H1 (cell line): Measurements from ENCODE around the gene CACFD1. TPM values are rescaled to one million over a fixed set of nuclear protein-coding genes. Genes with fewer than 3 reads are reported as not detected.

Experiments used
- CTCF ChIA-PET: fragments of 300-600 bp; sonication (Branson Sonifier 250); formaldehyde crosslinking; loops from one replicate; lab custom pipeline; 2021; ENCODE audit not compliant: partially characterized antibody; lab: Charles Lee
- POLR2A ChIA-PET: fragments of 300-600 bp; sonication (Branson Sonifier 250); formaldehyde crosslinking; loops from one replicate; lab custom pipeline; 2021; ENCODE audit warnings: inconsistent platforms; ENCODE audit not compliant: partially characterized antibody; lab: Charles Lee
- DNase-seq, 2 experiments: peaks; one replicate each; pipeline versions ENCODE4 v3.0.0 to v3.0.0-alpha.2; 2010 to 2022; ENCODE audit warnings: low spot score in 2 of 2, low read depth in 1 of 2, mixed read lengths in 1 of 2
- FAIRE-seq: peaks from 2 replicates; lab custom pipeline; 2011; peaks lifted over from hg19 to GRCh38; lab: Jason Lieb, UNC
- H2AFZ ChIP-seq: 2 replicates; pipeline ENCODE4 v1.8.1; 2012; ENCODE audit warnings: low read length, inconsistent platforms
- H2AK5ac ChIP-seq: 2 replicates; pipeline ENCODE4 v1.6.1; 2013; ENCODE audit warnings: low read depth, low read length
- H2BK120ac ChIP-seq: replicated peaks from 2 replicates; pipeline ENCODE3; 2013; ENCODE audit warnings: low read depth, low read length, inconsistent platforms
- H2BK12ac ChIP-seq: 2 replicates; pipeline ENCODE4 v1.6.1; 2013; ENCODE audit warnings: low read depth, low read length
- H2BK15ac ChIP-seq: 2 replicates; pipeline ENCODE4 v1.6.1; 2013; ENCODE audit warnings: low read length
- H2BK20ac ChIP-seq: 2 replicates; pipeline ENCODE4 v1.6.1; 2013; ENCODE audit warnings: low read length
- H2BK5ac ChIP-seq: 2 replicates; pipeline ENCODE4 v1.6.1; 2013; ENCODE audit warnings: low read depth, low read length
- H3K14ac ChIP-seq: 2 replicates; pipeline ENCODE4 v1.6.1; 2013; ENCODE audit warnings: inconsistent platforms; ENCODE audit not compliant: insufficient read length
- H3K18ac ChIP-seq: 2 replicates; pipeline ENCODE4 v1.6.1; 2013; ENCODE audit warnings: low read length; ENCODE audit errors: extremely low read depth
- H3K23ac ChIP-seq: 2 replicates; pipeline ENCODE4 v1.6.1; 2013; ENCODE audit warnings: inconsistent platforms; ENCODE audit not compliant: insufficient read length
- H3K23me2 ChIP-seq: 2 replicates; pipeline ENCODE4 v1.6.1; 2013; ENCODE audit warnings: low read depth, low read length
- H3K27ac ChIP-seq: 2 replicates; pipeline ENCODE4 v1.6.1; 2011; ENCODE audit warnings: low read depth, low read length, inconsistent platforms
- H3K27me3 ChIP-seq, 4 experiments: replicated peaks in 1 of 4; 1 replicate in 1 of 4; 2 replicates in 3 of 4; pipeline versions ENCODE4 v1.6.1 to v1.8.1; 2011 to 2013; ENCODE audit warnings: low read length in 3 of 4, mild to moderate bottlenecking in 3 of 4, inconsistent platforms in 2 of 4, mixed read lengths in 2 of 4, moderate library complexity in 1 of 4; ENCODE audit not compliant: control insufficient read depth in 3 of 4, insufficient read depth in 3 of 4; ENCODE audit errors: extremely low read depth in 1 of 4
- H3K36me3 ChIP-seq, 4 experiments: 2 replicates each; pipeline versions ENCODE4 v1.6.1 to v1.8.1; 2011 to 2013; ENCODE audit warnings: mild to moderate bottlenecking in 4 of 4, low read length in 3 of 4, moderate library complexity in 2 of 4, control low read depth in 1 of 4, inconsistent platforms in 1 of 4; ENCODE audit not compliant: insufficient read depth in 4 of 4, control insufficient read depth in 2 of 4
- H3K4ac ChIP-seq: replicated peaks from 2 replicates; pipeline ENCODE3; 2013; ENCODE audit warnings: low read length, low read depth, mixed read lengths, inconsistent platforms; ENCODE audit not compliant: insufficient read length
- H3K4me1 ChIP-seq, 4 experiments: replicated peaks in 1 of 4; 1 replicate in 1 of 4; 2 replicates in 3 of 4; pipeline versions ENCODE4 v1.6.1 to v1.8.1; 2011 to 2013; ENCODE audit warnings: low read length in 3 of 4, inconsistent platforms in 2 of 4, mixed read lengths in 1 of 4; ENCODE audit not compliant: insufficient read depth in 4 of 4, control insufficient read depth in 3 of 4
- H3K4me2 ChIP-seq, 2 experiments: 2 replicates each; pipeline versions ENCODE4 v1.6.1 to v1.8.1; 2011 to 2013; ENCODE audit warnings: low read depth in 2 of 2, low read length in 2 of 2, control low read depth in 1 of 2, inconsistent platforms in 1 of 2, mild to moderate bottlenecking in 1 of 2; ENCODE audit not compliant: insufficient read depth in 1 of 2
- H3K4me3 ChIP-seq, 4 experiments: fragments of 200-600, 300-600 bp in 1 of 4; sonication (generic), shearing (Covaris generic), sonication (Bioruptor Twin) in 1 of 4; 2 replicates each; pipeline versions ENCODE4 v1.5.1 to v1.8.1; 2011 to 2016; ENCODE audit warnings: low read length in 4 of 4, low read depth in 3 of 4, control low read depth in 2 of 4, inconsistent platforms in 2 of 4, mild to moderate bottlenecking in 2 of 4, mixed read lengths in 1 of 4, moderate library complexity in 1 of 4; ENCODE audit not compliant: insufficient read depth in 2 of 4; ENCODE audit errors: extremely low read depth in 1 of 4
- H3K56ac ChIP-seq: replicated peaks from 2 replicates; pipeline ENCODE3; 2013; ENCODE audit warnings: low read depth, mild to moderate bottlenecking, mixed read lengths, low read length, inconsistent platforms; ENCODE audit not compliant: insufficient read length
- H3K79me1 ChIP-seq: 2 replicates; pipeline ENCODE4 v1.6.1; 2013; ENCODE audit warnings: low read depth, low read length, control low read depth
- H3K79me2 ChIP-seq, 2 experiments: 2 replicates each; pipeline versions ENCODE4 v1.6.1 to v1.8.1; 2012 to 2013; ENCODE audit warnings: low read length in 2 of 2, mild to moderate bottlenecking in 2 of 2, inconsistent platforms in 1 of 2; ENCODE audit not compliant: insufficient read depth in 2 of 2, control insufficient read depth in 1 of 2
- H3K9ac ChIP-seq, 4 experiments: replicated peaks in 1 of 4; 1 replicate in 1 of 4; 2 replicates in 3 of 4; pipeline versions ENCODE4 v1.6.1 to v1.8.1; 2011 to 2013; ENCODE audit warnings: low read depth in 3 of 4, low read length in 3 of 4, control low read depth in 2 of 4, mild to moderate bottlenecking in 2 of 4, moderate library complexity in 2 of 4, inconsistent platforms in 1 of 4; ENCODE audit errors: extremely low read depth in 1 of 4
- H3K9me3 ChIP-seq, 2 experiments: 2 replicates each; pipeline versions ENCODE4 v1.6.1 to v1.8.1; 2012 to 2013; ENCODE audit warnings: mild to moderate bottlenecking in 2 of 2, moderate library complexity in 2 of 2, control low read depth in 1 of 2, inconsistent platforms in 1 of 2, low read depth in 1 of 2, low read length in 1 of 2, mixed read lengths in 1 of 2; ENCODE audit not compliant: insufficient read depth in 2 of 2
- H4K20me1 ChIP-seq, 2 experiments: replicated peaks in 1 of 2; 2 replicates each; pipeline versions ENCODE3 to v1.8.1; 2011 to 2013; ENCODE audit warnings: inconsistent platforms in 2 of 2, low read length in 2 of 2, mild to moderate bottlenecking in 1 of 2; ENCODE audit not compliant: insufficient read depth in 2 of 2, control insufficient read depth in 1 of 2
- H4K5ac ChIP-seq: 2 replicates; pipeline ENCODE4 v1.6.1; 2013; ENCODE audit warnings: low read length, low read depth, mixed read lengths, inconsistent platforms; ENCODE audit not compliant: insufficient read length
- H4K8ac ChIP-seq: 2 replicates; pipeline ENCODE4 v1.8.0; 2013; ENCODE audit warnings: mild to moderate bottlenecking, moderate library complexity, low read length, inconsistent platforms; ENCODE audit not compliant: insufficient read depth; ENCODE audit errors: extremely low read depth
- H4K91ac ChIP-seq: replicated peaks from 2 replicates; pipeline ENCODE3; 2013; ENCODE audit warnings: low read length, mixed read lengths, inconsistent platforms; ENCODE audit not compliant: insufficient read length
- EP300 ChIP-seq, 2 experiments: IDR thresholded peaks; 1 replicate in 1 of 2; 2 replicates in 1 of 2; pipeline ENCODE4 v1.6.1; 2011 to 2012; ENCODE audit warnings: low read depth in 2 of 2, low read length in 2 of 2, mild to moderate bottlenecking in 2 of 2, borderline replicate concordance in 1 of 2, inconsistent platforms in 1 of 2, moderate library complexity in 1 of 2
- EZH2 ChIP-seq: fragments of 200-600 bp; sonication (generic); IDR thresholded peaks from 2 replicates; pipeline ENCODE4 v1.7.1; 2012; ENCODE audit warnings: low read depth, mild to moderate bottlenecking, moderate library complexity, low read length, inconsistent platforms; ENCODE audit not compliant: severe bottlenecking
- KDM1A ChIP-seq: fragments of 200-600, 300-600 bp; sonication (generic); IDR thresholded peaks from 2 replicates; pipeline ENCODE4 v1.7.1; 2016; ENCODE audit warnings: mild to moderate bottlenecking, low read length, borderline replicate concordance
- NANOG ChIP-seq: IDR thresholded peaks from 2 replicates; pipeline ENCODE4 v1.6.1; 2011; ENCODE audit warnings: low read length, low read depth, mild to moderate bottlenecking, inconsistent platforms; ENCODE audit not compliant: insufficient read depth, poor library complexity, severe bottlenecking
- NRF1 ChIP-seq: IDR thresholded peaks from 2 replicates; pipeline ENCODE4 v1.6.1; 2011; ENCODE audit warnings: mild to moderate bottlenecking, low read depth, low read length, improper control_type of control experiment
- WGBS, 2 experiments: shearing (Covaris generic) in 1 of 2; methylation state at CpG; one replicate each; pipeline versions ENCODE4 v1.1.6 to v1.1.7; 2013 to 2015; ENCODE audit warnings: low lambda C conversion rate in 2 of 2, mixed read lengths in 2 of 2, inconsistent platforms in 1 of 2, low coverage in 1 of 2, missing lambda C conversion rate in 1 of 2; ENCODE audit not compliant: insufficient replicate concordance in 2 of 2, insufficient coverage in 1 of 2, insufficient read length in 1 of 2; ENCODE audit errors: extremely low coverage in 1 of 2, missing lambda C conversion rate in 1 of 2; 5-methylcytosine and 5-hydroxymethylcytosine counted together
- polyA plus RNA-seq, 7 experiments: library from polyadenylated mRNA; depleted of rRNA in 3 of 7; stranded (reverse) in 5 of 7; unstranded in 2 of 7; fragments of >200 nt in 5 of 7; fragments of 200-250 nt in 2 of 7; gene quantifications; 1 replicate in 5 of 7; 2 replicates in 1 of 7; 4 replicates in 1 of 7; pipeline versions ENCODE4 v1.2.1 to v1.2.3, GENCODE V29; 2011 to 2013; ENCODE audit warnings: missing spikeins in 2 of 7, mixed read lengths in 2 of 7
- total RNA-seq: library from RNA; stranded (reverse); fragmentation: NEBNext Ultra II Directional; extraction: Animal tissue kit (Norgen Biotek cat#: 25700); gene quantifications from 2 replicates; pipeline ENCODE4 v1.2.1, GENCODE V29; 2021

The CACFD1 gene
- total and polyA plus RNA-seq, 2 of the 8 experiments (the other 6 are each of a cell fraction or from before 2014, with no cell fraction given), result 13.4 to 15.5 TPM

- TF ChIP-seq KDM1A (no peak), NRF1 (no peak), NANOG (no peak), EZH2 (no peak), EP300 (IDR thresholded peaks at IDR 0.05; ENCODE audit: borderline replicate concordance in 1 of 2, low read depth in 2 of 2, low read length in 2 of 2) (no peak)
- no peak overlapping the region for H3K14ac ChIP-seq
- H2AK5ac ChIP-seq, result no peak overlapping the region
- H4K91ac ChIP-seq, result peak overlapping the region; percentile 89
- H4K20me1 ChIP-seq, result peaks cover 3 to 20% of the 10 kb centered on the region in 2 experiments
- H3K9ac ChIP-seq, result peak overlapping the region in 3 of 4 experiments; percentile 35 to 37 (median 37); a peak in 4 of 7 replicates
- peaks cover 0 to 21% (median 6%) of the 10 kb centered on the region in 4 experiments; a peak in 5 of 8 replicates for H3K36me3 ChIP-seq
- H3K4ac ChIP-seq, result peak overlapping the region; percentile 4
- H3K4me3 ChIP-seq, result peak overlapping the region; percentile 52 to 81 (median 60)
- DNase-seq (no peak), FAIRE-seq (no peak)
- H3K9me3 ChIP-seq, result no peaks in the 10 kb centered on the region
- H4K8ac ChIP-seq, result peak overlapping the region; percentile 85
- H3K4me2 ChIP-seq, result peak overlapping the region; percentile 89 to 95
- H3K56ac ChIP-seq, result peak overlapping the region; percentile 69
- H3K79me1 ChIP-seq, result peaks cover 2% of the 10 kb centered on the region; the same call in 1 of the 2 replicates
- peak overlapping the region; percentile 48 for H3K18ac ChIP-seq
- no peak overlapping the region for H2BK120ac ChIP-seq
- H3K27me3 ChIP-seq, result peaks cover 0 to 4% (median 0%) of the 10 kb centered on the region in 4 experiments; a peak in 1 of 7 replicates
- H3K23ac ChIP-seq, result no peak overlapping the region
- H2BK20ac ChIP-seq, result no peak overlapping the region
- no peak overlapping the region for H2BK5ac ChIP-seq
- no peak overlapping the region for H2AFZ ChIP-seq
- ChIA-PET CTCF (interaction anchor here (0.6 to 3.4 kb wide), 15 partner anchors 7 to 277 kb away, joined by 3 to 13 read pairs (median 3); no protein-coding TSS in a partner anchor), POLR2A (interaction anchor here (0.5 to 3.4 kb wide), 8 partner anchors 10 to 201 kb away, joined by 3 to 19 read pairs (median 4); partner anchors contain the start of genes CACFD1, MED22 and RPL7A)
- 27% methylated on average over 17 of the region's 17 CpGs; no CpG with 5 or more reads in 1 of the 2 experiments for WGBS, 2 experiments
- H2BK15ac ChIP-seq, result no peak overlapping the region; the same call in 1 of the 2 replicates
- H2BK12ac ChIP-seq, result peak overlapping the region; percentile 68; the same call in 1 of the 2 replicates
- H3K4me1 ChIP-seq, result peaks cover 0 to 7% (median 4%) of the 10 kb centered on the region in 4 experiments; a peak in 6 of 7 replicates
- H3K27ac ChIP-seq, result no peak overlapping the region
- H4K5ac ChIP-seq, result peak overlapping the region; percentile 72
- H3K79me2 ChIP-seq, result peaks cover 0 to 6% of the 10 kb centered on the region in 2 experiments; a peak in 1 of 4 replicates
- H3K23me2 ChIP-seq, result peaks cover 6% of the 10 kb centered on the region; the same call in 1 of the 2 replicates
These were observed 18.4 kb downstream of the CACFD1 start for GRCh38 chr9:133477992-133478850.
